ENCODE data around the gene GPBP1L1. TPM values are rescaled to one million over a fixed set of nuclear protein-coding genes. Genes with fewer than 3 reads are reported as not detected.
"Not testable (repeated sequence)": the region's sequence is repeated elsewhere in the genome, so short reads cannot be mapped to it uniquely, and the experiment has no call there.

GPBP1L1 gene
- total RNA-seq, 1 donor from 2014 or later: 104 TPM

- Mint-ChIP-seq H3K4me1 (peaks cover 13% of the 10 kb centered on the region), H3K36me3 (ENCODE audit: low read depth) (peaks cover 51% of the 10 kb centered on the region)
- H3K27ac Mint-ChIP-seq; DNase-seq; H3K27me3 Mint-ChIP-seq; intact Hi-C loops (cut with micrococcal nuclease); H3K4me3 Mint-ChIP-seq; H3K9me3 Mint-ChIP-seq: not testable (repeated sequence)
Observed at GRCh38 chr1:45693811-45694210, 7.5 kb upstream of the GPBP1L1 start.

GRCh38 chr1:45687754-45688740, 1.7 kb upstream of the GPBP1L1 start, which contains the start of gene TMEM69:
Gene TMEM69, plus strand, starts transcription at chr1:45688181. Its CDS starts 2,888 bp downstream, at chr1:45691069.
- H3K27me3 Mint-ChIP-seq: no peaks in the 10 kb centered on the region
- H3K4me1 Mint-ChIP-seq: peaks cover 26% of the 10 kb centered on the region
- no peaks in the 10 kb centered on the region for H3K9me3 Mint-ChIP-seq
- DNase-seq: peak; percentile 94
- peaks cover 31% of the 10 kb centered on the region for H3K36me3 Mint-ChIP-seq (ENCODE audit: low read depth)
- peak within 1 kb of the TSS; percentile 98 for H3K4me3 Mint-ChIP-seq
- intact Hi-C loops (cut with micrococcal nuclease): loop anchor here (1.0 to 5.0 kb wide), 7 partner anchors 62 to 966 kb away; partner anchors contain the start of genes IPP, LRRC41, MUTYH and NASP
- H3K27ac Mint-ChIP-seq: peak within 1 kb of the TSS; percentile 97

GRCh38 chr1:45687014-45687753, 851 bp upstream of the GPBP1L1 start:
- H3K4me1 Mint-ChIP-seq: peaks cover 30% of the 10 kb centered on the region
- H3K36me3 Mint-ChIP-seq (ENCODE audit: low read depth): peaks cover 24% of the 10 kb centered on the region
- peak overlapping the region; percentile 97 for H3K27ac Mint-ChIP-seq
- intact Hi-C loops (cut with micrococcal nuclease): loop anchor here (1.0 to 5.0 kb wide), 7 partner anchors 63 to 965 kb away; partner anchors contain the start of genes IPP, LRRC41, MUTYH and NASP
- peak; percentile 99 for DNase-seq
- no peaks in the 10 kb centered on the region for H3K9me3 Mint-ChIP-seq
- no peaks in the 10 kb centered on the region for H3K27me3 Mint-ChIP-seq
- H3K4me3 Mint-ChIP-seq: peak overlapping the region; percentile 98

GRCh38 chr1:45686015-45686287, 382 bp downstream of the GPBP1L1 start:
- peak; percentile 88 for DNase-seq
- Mint-ChIP-seq H3K4me1 (peaks cover 33% of the 10 kb centered on the region), H3K36me3 (ENCODE audit: low read depth) (peaks cover 16% of the 10 kb centered on the region)

GRCh38 chr1:45685308-45686014, 872 bp downstream of the GPBP1L1 start:
- Mint-ChIP-seq H3K9me3 (no peaks in the 10 kb centered on the region), H3K36me3 (ENCODE audit: low read depth) (peaks cover 15% of the 10 kb centered on the region), H3K4me1 (peaks cover 37% of the 10 kb centered on the region), H3K27ac (peak overlapping the region; percentile 97), H3K4me3 (peak overlapping the region; percentile 98), H3K27me3 (no peaks in the 10 kb centered on the region)
- intact Hi-C loops (cut with micrococcal nuclease): loop anchor here (1.0 to 5.0 kb wide), 7 partner anchors 119 to 963 kb away; partner anchors contain the start of genes CCDC163, LRRC41, MMACHC and MUTYH
- DNase-seq: no peak

More at GRCh38 chr1:45686015-45686287, 382 bp downstream of the GPBP1L1 start:
- Mint-ChIP-seq H3K4me3 (peak overlapping the region; percentile 98), H3K9me3 (no peaks in the 10 kb centered on the region), H3K27me3 (no peaks in the 10 kb centered on the region), H3K27ac (peak overlapping the region; percentile 97)
- intact Hi-C loops (cut with micrococcal nuclease): loop anchor here (1.0 to 5.0 kb wide), 7 partner anchors 118 to 964 kb away; partner anchors contain the start of genes CCDC163, LRRC41, MMACHC and MUTYH

GRCh38 chr1:45684402-45684801, 1.9 kb downstream of the GPBP1L1 start:
- H3K27ac Mint-ChIP-seq: no peak overlapping the region
- H3K4me1 Mint-ChIP-seq: peaks cover 32% of the 10 kb centered on the region
- no peaks in the 10 kb centered on the region for H3K27me3 Mint-ChIP-seq
- no peak for DNase-seq
- intact Hi-C loops (cut with micrococcal nuclease): no loop called here
- peaks cover 10% of the 10 kb centered on the region for H3K36me3 Mint-ChIP-seq (ENCODE audit: low read depth)
- H3K4me3 Mint-ChIP-seq: peak overlapping the region; percentile 39
- H3K9me3 Mint-ChIP-seq: no peaks in the 10 kb centered on the region

GRCh38 chr1:45682942-45683341, 3.4 kb downstream of the GPBP1L1 start:
- H3K36me3 Mint-ChIP-seq (ENCODE audit: low read depth): peaks cover 3% of the 10 kb centered on the region
- no peak overlapping the region for H3K27ac Mint-ChIP-seq
- H3K4me3 Mint-ChIP-seq: no peak overlapping the region
- no peaks in the 10 kb centered on the region for H3K27me3 Mint-ChIP-seq
- H3K4me1 Mint-ChIP-seq: peaks cover 34% of the 10 kb centered on the region
- intact Hi-C loops (cut with micrococcal nuclease): no loop called here
- no peaks in the 10 kb centered on the region for H3K9me3 Mint-ChIP-seq
- DNase-seq: no peak

- H3K9me3 Mint-ChIP-seq: no peaks in the 10 kb centered on the region
- peaks cover 30% of the 10 kb centered on the region for H3K4me1 Mint-ChIP-seq
- H3K27me3 Mint-ChIP-seq: no peaks in the 10 kb centered on the region
- no peak overlapping the region for H3K27ac Mint-ChIP-seq
- no peak overlapping the region for H3K4me3 Mint-ChIP-seq
- DNase-seq: no peak
- intact Hi-C loops (cut with micrococcal nuclease): no loop called here
- H3K36me3 Mint-ChIP-seq (ENCODE audit: low read depth): peaks cover 9% of the 10 kb centered on the region
Observed at GRCh38 chr1:45679123-45679522, 7.2 kb downstream of the GPBP1L1 start.

- peaks cover 30% of the 10 kb centered on the region for H3K4me1 Mint-ChIP-seq
Observed at GRCh38 chr1:45678489-45678888, 7.8 kb downstream of the GPBP1L1 start.

GRCh38 chr1:45677751-45678245, 8.5 kb downstream of the GPBP1L1 start:
- peaks cover 28% of the 10 kb centered on the region for H3K4me1 Mint-ChIP-seq
- intact Hi-C loops (cut with micrococcal nuclease): no loop called here
- no peak for DNase-seq
- no peak overlapping the region for H3K4me3 Mint-ChIP-seq
- H3K9me3 Mint-ChIP-seq: no peaks in the 10 kb centered on the region
- H3K36me3 Mint-ChIP-seq (ENCODE audit: low read depth): peaks cover 14% of the 10 kb centered on the region
- H3K27me3 Mint-ChIP-seq: no peaks in the 10 kb centered on the region
- H3K27ac Mint-ChIP-seq: no peak overlapping the region

More at GRCh38 chr1:45678489-45678888, 7.8 kb downstream of the GPBP1L1 start:
- intact Hi-C loops (cut with micrococcal nuclease): no loop called here
- no peak overlapping the region for H3K4me3 Mint-ChIP-seq
- DNase-seq: no peak
- peaks cover 10% of the 10 kb centered on the region for H3K36me3 Mint-ChIP-seq (ENCODE audit: low read depth)
- H3K27ac Mint-ChIP-seq: no peak overlapping the region
- H3K9me3 Mint-ChIP-seq: no peaks in the 10 kb centered on the region
- no peaks in the 10 kb centered on the region for H3K27me3 Mint-ChIP-seq

- peaks cover 20% of the 10 kb centered on the region for H3K4me1 Mint-ChIP-seq
- H3K36me3 Mint-ChIP-seq (ENCODE audit: low read depth): peaks cover 16% of the 10 kb centered on the region
- intact Hi-C loops (cut with micrococcal nuclease): not testable (repeated sequence)
Observed at GRCh38 chr1:45676553-45676952, 9.8 kb downstream of the GPBP1L1 start.

GRCh38 chr1:45674478-45674877, 11.9 kb downstream of the GPBP1L1 start:
- H3K9me3 Mint-ChIP-seq: no peaks in the 10 kb centered on the region
- H3K4me1 Mint-ChIP-seq: peaks cover 15% of the 10 kb centered on the region
- no peaks in the 10 kb centered on the region for H3K27me3 Mint-ChIP-seq
- no peak for DNase-seq
- H3K4me3 Mint-ChIP-seq: no peak overlapping the region
- peaks cover 20% of the 10 kb centered on the region for H3K36me3 Mint-ChIP-seq (ENCODE audit: low read depth)
- intact Hi-C loops (cut with micrococcal nuclease): no loop called here
- H3K27ac Mint-ChIP-seq: no peak overlapping the region

More at GRCh38 chr1:45676553-45676952, 9.8 kb downstream of the GPBP1L1 start:
- H3K9me3 Mint-ChIP-seq, H3K27ac Mint-ChIP-seq, DNase-seq, H3K4me3 Mint-ChIP-seq, H3K27me3 Mint-ChIP-seq: not testable (repeated sequence)

GRCh38 chr1:45673956-45674355, 12.4 kb downstream of the GPBP1L1 start:
- no peak for DNase-seq
- Mint-ChIP-seq H3K9me3 (no peaks in the 10 kb centered on the region), H3K27me3 (no peaks in the 10 kb centered on the region), H3K4me1 (peaks cover 12% of the 10 kb centered on the region), H3K4me3 (no peak overlapping the region), H3K36me3 (ENCODE audit: low read depth) (peaks cover 20% of the 10 kb centered on the region), H3K27ac (no peak overlapping the region)
- intact Hi-C loops (cut with micrococcal nuclease): no loop called here
